ENCODE measurements around the gene GALNT10. TPM values are rescaled to one million over a fixed set of nuclear protein-coding genes. Genes with fewer than 3 reads are reported as not detected.

Gene GALNT10
- polyA plus RNA-seq, 1 experiment, result 93.1 TPM

DNA sequence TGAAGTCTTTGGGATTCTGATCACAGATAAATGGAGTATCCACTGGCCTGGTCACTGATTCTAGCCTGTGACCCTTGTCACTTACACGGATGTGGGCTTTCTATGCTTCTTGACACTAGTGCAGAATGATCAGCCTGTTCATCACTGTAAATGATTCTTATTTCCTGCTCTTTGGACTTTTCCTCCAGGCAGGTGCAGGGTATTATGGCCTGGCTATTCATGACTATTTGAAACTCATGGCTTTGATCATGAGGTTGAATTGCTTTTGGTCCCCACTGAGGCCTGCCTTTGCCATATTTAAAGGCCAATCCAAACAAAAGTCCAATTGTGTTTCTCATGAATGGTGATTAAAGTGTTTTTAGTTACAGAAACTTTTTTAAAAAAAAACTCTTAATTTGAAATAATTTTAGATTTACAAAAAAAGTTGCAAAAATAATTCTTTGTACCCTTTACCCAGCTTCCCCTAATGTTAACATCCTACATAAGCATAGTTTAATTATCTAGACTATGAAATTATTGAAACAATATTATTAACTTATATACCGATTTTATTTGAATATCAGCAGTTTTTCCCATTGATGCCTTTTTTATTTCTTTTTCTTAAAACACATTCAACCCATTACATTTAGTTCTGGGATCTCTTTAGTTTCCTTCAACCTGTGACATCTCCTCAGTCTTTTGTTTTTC, 68.1 kb downstream of the GALNT10 start:
- DNase-seq (ENCODE audit: low read depth, low spot score), result no peak
- TF ChIP-seq CTCF (IDR thresholded peaks at IDR 0.05; ENCODE audit: low read depth, low read length), result no peak
- Histone ChIP-seq H3K27me3 (ENCODE audit: control insufficient read depth, insufficient read depth, low read length) (no peaks in the 10 kb centered on the region), H3K27ac (ENCODE audit: low read depth, low read length) (no peak overlapping the region), H3K9me3 (ENCODE audit: control insufficient read depth, insufficient read depth, low read length) (no peaks in the 10 kb centered on the region), H3K4me3 (ENCODE audit: low read depth, low read length) (no peak overlapping the region)
- ChIA-PET CTCF (no interaction called here), POLR2A (no interaction called here)

DNA sequence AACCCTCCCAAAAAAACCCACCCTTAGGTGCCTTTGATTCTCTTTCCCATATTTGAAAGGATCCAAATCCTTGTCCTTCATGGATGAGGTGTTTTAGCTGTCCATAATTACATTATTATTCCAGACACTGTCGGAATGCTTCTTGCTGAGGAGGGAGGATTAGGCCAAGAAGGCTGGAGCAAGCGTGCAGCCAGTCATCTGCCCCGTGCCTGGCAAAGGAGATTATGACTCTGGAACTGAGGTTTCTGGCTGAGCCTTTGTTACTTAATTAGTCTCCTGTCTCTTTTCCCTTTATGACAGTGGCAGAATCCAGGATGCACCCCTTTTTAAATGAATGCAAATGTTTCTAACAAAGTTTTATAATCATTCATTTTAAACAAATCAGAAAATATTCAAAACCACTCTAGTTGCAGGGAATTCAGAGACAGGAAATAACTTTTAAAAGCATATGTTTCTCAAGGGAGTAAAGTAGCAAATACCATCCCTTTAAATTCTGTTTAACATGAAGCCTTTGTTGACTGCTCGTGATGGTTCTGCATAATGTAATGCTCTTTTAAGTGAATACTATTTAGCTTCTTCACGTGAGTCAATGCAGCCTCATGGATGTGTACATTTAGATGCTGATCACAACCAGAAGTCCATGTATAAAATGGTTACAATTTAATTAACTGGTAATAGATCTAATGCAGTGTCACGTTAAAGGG, 69.8 kb downstream of the GALNT10 start:
- Histone ChIP-seq H3K27me3 (ENCODE audit: control insufficient read depth, insufficient read depth, low read length) (no peaks in the 10 kb centered on the region), H3K27ac (ENCODE audit: low read depth, low read length) (no peak overlapping the region), H3K4me3 (ENCODE audit: low read depth, low read length) (no peak overlapping the region), H3K9me3 (ENCODE audit: control insufficient read depth, insufficient read depth, low read length) (no peaks in the 10 kb centered on the region)
- no peak for DNase-seq (ENCODE audit: low read depth, low spot score)
- ChIA-PET CTCF (interaction anchor here (2.8 kb wide), 1 partner anchor 63 kb away, joined by 13 read pairs; no protein-coding TSS in a partner anchor), POLR2A (no interaction called here)
- TF ChIP-seq CTCF (IDR thresholded peaks at IDR 0.05; ENCODE audit: low read depth, low read length), result no peak

- Histone ChIP-seq H3K27me3 (ENCODE audit: control insufficient read depth, insufficient read depth, low read length) (no peaks in the 10 kb centered on the region), H3K4me3 (ENCODE audit: low read depth, low read length) (no peak overlapping the region), H3K27ac (ENCODE audit: low read depth, low read length) (no peak overlapping the region), H3K9me3 (ENCODE audit: control insufficient read depth, insufficient read depth, low read length) (no peaks in the 10 kb centered on the region)
- TF ChIP-seq CTCF (IDR thresholded peaks at IDR 0.05; ENCODE audit: low read depth, low read length), result no peak
- CTCF ChIA-PET, result interaction anchor here (0.6 to 2.8 kb wide), 3 partner anchors 61 to 142 kb away, joined by 3 to 13 read pairs (median 3); no protein-coding TSS in a partner anchor
- POLR2A ChIA-PET, result no interaction called here
- DNase-seq (ENCODE audit: low read depth, low spot score), result no peak
Measured at GRCh38 chr5:154262342-154262741, 71.8 kb downstream of the GALNT10 start.

GRCh38 chr5:154264549-154265196, 74.1 kb downstream of the GALNT10 start:
- DNase-seq (ENCODE audit: low read depth, low spot score), result no peak
- Histone ChIP-seq H3K27me3 (ENCODE audit: control insufficient read depth, insufficient read depth, low read length) (no peaks in the 10 kb centered on the region), H3K9me3 (ENCODE audit: control insufficient read depth, insufficient read depth, low read length) (no peaks in the 10 kb centered on the region; the same call in 1 of the 2 replicates), H3K4me3 (ENCODE audit: low read depth, low read length) (no peak overlapping the region), H3K27ac (ENCODE audit: low read depth, low read length) (no peak overlapping the region)
- CTCF ChIA-PET, result no interaction called here
- no peak for TF ChIP-seq CTCF (IDR thresholded peaks at IDR 0.05; ENCODE audit: low read depth, low read length)
- POLR2A ChIA-PET, result no interaction called here
